GM18498 (cell line): ENCODE measurements around the gene GMDS.

ENCODE experiments used
- ATAC-seq: cut with Tn5 transposase; IDR thresholded peaks from one replicate; pipeline ENCODE4 v1.9.1; 2021; ENCODE audit warnings: mild to moderate bottlenecking, moderate library complexity; ENCODE audit not compliant: unreplicated experiment

The GMDS gene

GRCh38 chr6:2209226-2209809, 36.1 kb downstream of the GMDS start:
- ATAC-seq, result peak; percentile 78

- no peak for ATAC-seq
Observed at GRCh38 chr6:2208468-2208867, 36.9 kb downstream of the GMDS start.

- no peak for ATAC-seq
Observed at GRCh38 chr6:2205396-2205795, 40.0 kb downstream of the GMDS start.

- no peak for ATAC-seq
Observed at GRCh38 chr6:2204272-2204671, 41.1 kb downstream of the GMDS start.

- no peak for ATAC-seq
Observed at GRCh38 chr6:2203264-2203663, 42.1 kb downstream of the GMDS start.

GRCh38 chr6:2197984-2198383, 47.4 kb downstream of the GMDS start:
- no peak for ATAC-seq

GRCh38 chr6:2197177-2197671, 48.2 kb downstream of the GMDS start:
- ATAC-seq, result no peak

GRCh38 chr6:2196079-2196679, 49.2 kb downstream of the GMDS start:
- ATAC-seq, result no peak

GRCh38 chr6:2194643-2195042, 50.8 kb downstream of the GMDS start:
- ATAC-seq, result no peak

- no peak for ATAC-seq
Observed at GRCh38 chr6:2193931-2194330, 51.5 kb downstream of the GMDS start.

GRCh38 chr6:2192976-2193375, 52.4 kb downstream of the GMDS start:
- no peak for ATAC-seq

GRCh38 chr6:2191390-2191740, 54.0 kb downstream of the GMDS start:
- ATAC-seq, result no peak

- no peak for ATAC-seq
Observed at GRCh38 chr6:2190661-2191389, 54.6 kb downstream of the GMDS start.

GRCh38 chr6:2188856-2189384, 56.5 kb downstream of the GMDS start:
- ATAC-seq, result no peak

- no peak for ATAC-seq
Observed at GRCh38 chr6:2188397-2188796, 57.0 kb downstream of the GMDS start.

GRCh38 chr6:2187826-2188225, 57.6 kb downstream of the GMDS start:
- ATAC-seq, result peak; percentile 41

- ATAC-seq, result peak; percentile 82
Observed at GRCh38 chr6:2186516-2186915, 58.9 kb downstream of the GMDS start.

GRCh38 chr6:2185466-2185865, 59.9 kb downstream of the GMDS start:
- ATAC-seq, result no peak

GRCh38 chr6:2184700-2185455, 60.5 kb downstream of the GMDS start:
- no peak for ATAC-seq

GRCh38 chr6:2183752-2184151, 61.7 kb downstream of the GMDS start:
- no peak for ATAC-seq

GRCh38 chr6:2183246-2183645, 62.2 kb downstream of the GMDS start:
- ATAC-seq, result no peak
